ENCODE results near the gene TECPR2.

TECPR2 gene

DNA sequence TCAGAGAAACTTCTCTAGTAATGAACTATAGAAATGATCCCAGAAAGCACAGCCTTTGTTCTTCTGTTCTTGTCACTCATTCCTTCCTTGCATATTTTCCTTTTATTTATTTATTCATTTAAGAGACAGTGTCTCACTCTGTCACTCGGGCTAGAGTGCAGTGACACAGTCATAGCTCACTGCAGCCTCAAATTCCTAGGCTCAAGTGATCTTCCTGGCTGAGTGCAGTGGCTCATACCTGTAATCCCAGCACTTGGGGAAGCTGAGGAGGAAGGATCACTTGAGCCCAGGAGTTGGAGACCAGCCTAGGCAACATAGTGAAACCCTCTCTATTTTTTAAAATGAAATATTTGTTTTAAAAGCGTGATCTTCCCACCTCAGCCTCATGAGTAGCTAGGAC, 11.5 kb downstream of the TECPR2 start:
- no peak for DNase-seq (ENCODE audit: low spot score)

DNA sequence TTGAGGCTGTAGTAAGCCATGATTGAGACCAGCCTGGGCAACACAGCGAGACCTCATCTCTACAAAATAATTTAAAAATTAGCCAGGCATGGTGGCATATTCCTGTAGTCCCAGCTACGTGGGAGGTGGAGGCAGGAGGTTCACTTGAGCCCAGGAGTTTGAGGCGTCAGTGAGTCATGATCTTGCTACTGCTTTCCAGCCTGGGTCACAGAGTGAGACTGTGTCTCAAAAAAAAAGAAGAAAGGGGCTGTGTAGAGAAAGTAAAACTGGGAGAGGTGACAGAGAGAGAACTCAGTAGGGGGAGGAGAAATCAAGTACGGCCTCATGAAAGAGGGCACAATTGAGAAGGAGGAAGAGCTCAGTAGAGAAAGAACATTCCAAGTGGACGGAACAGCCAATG, 12.4 kb downstream of the TECPR2 start:
- DNase-seq (ENCODE audit: low spot score): no peak

GRCh38 chr14:102377696-102378095, 15.0 kb downstream of the TECPR2 start:
- DNase-seq (ENCODE audit: low spot score): no peak

GRCh38 chr14:102378830-102379229, 16.1 kb downstream of the TECPR2 start:
- no peak for DNase-seq (ENCODE audit: low spot score)

- no peak for DNase-seq (ENCODE audit: low spot score)
These were observed 24.3 kb downstream of the TECPR2 start for GRCh38 chr14:102387086-102387485.

- DNase-seq (ENCODE audit: low spot score): no peak
These were observed 26.5 kb downstream of the TECPR2 start for GRCh38 chr14:102389246-102389645.

DNA sequence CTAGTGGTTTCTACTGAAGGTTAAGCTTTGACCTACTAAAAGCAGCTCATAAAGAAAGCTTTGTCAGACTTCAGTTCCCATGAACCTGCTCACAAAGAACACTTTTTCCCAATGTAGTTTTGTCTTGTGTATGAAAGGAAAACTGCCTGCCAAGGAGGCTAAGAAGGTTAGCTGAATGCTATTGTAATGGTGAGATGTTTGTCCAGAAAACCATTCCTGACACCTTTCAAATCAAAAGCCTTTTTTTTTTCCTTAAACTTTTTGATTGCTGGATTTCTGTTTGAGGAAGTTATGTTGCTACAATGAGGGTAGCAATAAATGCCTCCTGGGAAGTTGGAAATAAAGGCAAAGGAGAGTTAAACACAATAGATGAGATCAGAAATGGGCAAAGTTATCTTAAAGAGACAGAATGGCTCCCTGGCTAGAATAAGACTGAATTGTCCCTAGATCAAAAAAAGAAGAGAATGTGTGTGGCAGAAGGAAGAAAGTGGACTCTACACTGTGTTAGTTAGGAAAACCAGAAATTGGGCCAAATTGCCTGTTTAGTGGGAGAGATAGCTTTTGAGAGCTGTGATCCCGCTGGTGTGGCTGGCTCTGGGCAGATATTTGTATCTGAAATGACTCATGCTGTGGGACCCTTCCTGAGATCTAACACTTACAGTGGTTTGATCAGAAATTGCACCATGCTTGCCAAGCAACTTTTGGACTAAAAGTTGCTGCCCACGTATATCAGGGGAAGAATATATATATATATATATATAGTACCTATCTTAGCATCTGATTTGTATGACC, 27.5 kb downstream of the TECPR2 start:
- no peak for DNase-seq (ENCODE audit: low spot score)

DNA sequence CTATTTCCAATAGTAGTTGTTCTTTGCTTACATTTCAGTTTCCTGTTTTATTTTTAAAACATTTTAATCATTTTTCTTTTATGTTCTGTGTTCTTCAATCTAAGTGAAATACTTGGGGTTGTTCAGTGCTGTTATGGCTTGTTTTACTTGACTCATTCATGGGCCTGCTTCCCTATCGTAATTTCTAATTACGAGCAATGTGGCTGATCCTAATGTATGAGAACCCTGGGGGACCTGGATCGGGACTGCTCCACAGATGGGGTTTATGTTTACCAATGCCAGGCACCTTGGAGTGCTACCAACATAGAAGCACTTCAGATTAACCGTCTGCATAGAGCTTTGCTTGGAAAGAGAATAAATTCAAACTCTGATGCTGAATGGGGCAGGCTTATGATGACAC, 29.8 kb downstream of the TECPR2 start:
- DNase-seq (ENCODE audit: low spot score): no peak

GRCh38 chr14:102394717-102395375, 32.1 kb downstream of the TECPR2 start:
- DNase-seq (ENCODE audit: low spot score): no peak

- no peak for DNase-seq (ENCODE audit: low spot score)
These were observed 33.8 kb downstream of the TECPR2 start for GRCh38 chr14:102396521-102396920.

- DNase-seq (ENCODE audit: low spot score): no peak
These were observed 40.3 kb downstream of the TECPR2 start for GRCh38 chr14:102403028-102403427.

DNA sequence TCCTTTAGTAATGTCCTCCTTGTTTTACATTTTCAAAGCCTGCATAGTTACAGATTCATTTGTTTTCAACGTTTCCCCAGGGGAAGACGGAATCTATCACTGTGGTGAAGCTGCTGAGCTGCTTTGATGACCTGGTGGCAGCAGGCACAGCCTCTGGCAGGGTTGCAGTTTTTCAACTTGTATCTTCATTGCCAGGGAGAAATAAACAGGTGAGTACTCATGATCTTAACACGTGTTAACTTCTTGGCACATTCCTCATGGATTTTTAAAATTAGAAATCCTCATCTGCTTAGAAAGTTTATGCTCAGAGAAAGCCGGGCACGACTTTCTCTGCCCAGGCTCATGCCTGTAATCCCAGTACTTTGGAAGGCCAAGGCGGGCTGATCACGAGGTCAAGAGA, 44.5 kb downstream of the TECPR2 start:
- DNase-seq (ENCODE audit: low spot score): no peak

DNA sequence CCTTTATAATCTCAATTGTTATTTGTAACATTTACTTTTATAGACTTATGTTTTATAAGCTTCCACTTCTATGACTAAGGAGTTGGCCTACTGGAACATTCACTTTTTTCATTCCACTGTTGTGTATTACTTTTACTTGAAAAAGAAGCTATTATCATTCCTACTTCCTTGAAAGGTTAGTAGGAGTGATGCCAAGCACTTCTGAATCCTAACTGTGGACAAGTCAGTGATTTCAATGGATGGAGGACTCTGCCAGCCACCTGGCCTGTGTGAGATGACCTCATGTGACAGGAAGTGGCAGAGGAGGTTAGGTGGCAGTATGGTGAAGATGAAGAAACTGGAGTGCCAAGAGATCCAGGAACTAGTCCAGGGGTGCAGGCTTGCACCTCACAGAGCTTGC, 46.0 kb downstream of the TECPR2 start:
- no peak for DNase-seq (ENCODE audit: low spot score)

DNA sequence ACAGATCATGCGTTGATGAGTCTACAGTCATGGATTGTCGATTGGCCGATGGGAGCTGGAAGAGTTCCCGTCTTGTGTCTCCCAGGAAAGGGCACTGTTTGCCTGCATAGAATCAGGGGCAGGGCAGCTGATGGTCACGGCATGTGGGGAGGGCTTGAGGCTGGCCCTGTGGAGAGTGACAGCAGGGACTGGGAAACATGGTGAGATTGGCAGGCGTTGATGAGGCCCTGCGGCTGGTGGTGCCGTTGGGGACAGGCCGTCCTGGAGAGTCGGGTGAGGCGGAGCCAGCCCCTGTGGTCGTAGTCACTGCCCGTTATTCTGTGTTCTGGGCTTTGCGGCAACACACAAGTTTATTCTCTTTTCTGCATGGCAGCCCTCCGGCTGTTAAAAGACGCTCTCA, 52.9 kb downstream of the TECPR2 start:
- no peak for DNase-seq (ENCODE audit: low spot score)

DNA sequence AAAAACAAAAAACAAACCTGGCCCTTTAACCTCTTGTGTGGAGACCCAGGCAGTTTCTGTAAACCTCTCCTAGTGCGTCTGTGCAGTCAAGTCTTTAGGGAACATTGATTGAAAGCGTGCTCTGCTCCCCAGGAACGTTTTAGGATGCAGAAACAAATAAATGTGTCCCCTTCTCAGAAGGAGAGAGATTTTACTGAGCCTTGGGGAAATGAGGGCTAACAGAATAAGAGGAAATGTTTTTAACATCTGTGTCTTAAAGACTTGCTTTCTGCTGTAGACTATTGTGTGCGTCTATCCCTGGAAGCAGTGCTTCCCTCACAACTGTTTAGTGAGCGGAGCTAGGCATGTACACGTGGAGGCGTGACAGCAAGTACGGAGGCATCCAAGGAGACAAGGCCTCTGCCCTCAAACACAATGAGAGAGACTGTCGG, 54.3 kb downstream of the TECPR2 start:
- DNase-seq (ENCODE audit: low spot score): no peak

DNA sequence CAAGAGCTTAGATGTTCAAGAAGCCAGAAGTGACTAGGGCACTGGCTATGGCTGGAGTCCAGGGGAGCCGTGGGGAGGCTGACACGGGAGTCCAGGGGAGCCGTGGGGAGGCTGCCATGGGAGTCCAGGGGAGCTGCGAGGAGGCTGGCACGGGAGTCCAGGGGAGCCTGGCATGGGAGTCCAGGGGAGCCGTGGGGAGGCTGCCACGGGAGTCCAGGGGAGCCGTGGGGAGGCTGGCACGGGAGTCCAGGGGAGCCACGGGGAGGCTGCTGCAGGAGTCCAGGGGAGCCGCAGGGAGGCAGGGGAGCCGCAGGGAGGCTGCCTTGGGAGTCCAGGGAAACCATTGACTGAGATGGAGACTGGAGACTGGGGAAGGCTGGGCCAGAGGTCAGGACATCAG, 54.9 kb downstream of the TECPR2 start:
- no peak for DNase-seq (ENCODE audit: low spot score)

DNA sequence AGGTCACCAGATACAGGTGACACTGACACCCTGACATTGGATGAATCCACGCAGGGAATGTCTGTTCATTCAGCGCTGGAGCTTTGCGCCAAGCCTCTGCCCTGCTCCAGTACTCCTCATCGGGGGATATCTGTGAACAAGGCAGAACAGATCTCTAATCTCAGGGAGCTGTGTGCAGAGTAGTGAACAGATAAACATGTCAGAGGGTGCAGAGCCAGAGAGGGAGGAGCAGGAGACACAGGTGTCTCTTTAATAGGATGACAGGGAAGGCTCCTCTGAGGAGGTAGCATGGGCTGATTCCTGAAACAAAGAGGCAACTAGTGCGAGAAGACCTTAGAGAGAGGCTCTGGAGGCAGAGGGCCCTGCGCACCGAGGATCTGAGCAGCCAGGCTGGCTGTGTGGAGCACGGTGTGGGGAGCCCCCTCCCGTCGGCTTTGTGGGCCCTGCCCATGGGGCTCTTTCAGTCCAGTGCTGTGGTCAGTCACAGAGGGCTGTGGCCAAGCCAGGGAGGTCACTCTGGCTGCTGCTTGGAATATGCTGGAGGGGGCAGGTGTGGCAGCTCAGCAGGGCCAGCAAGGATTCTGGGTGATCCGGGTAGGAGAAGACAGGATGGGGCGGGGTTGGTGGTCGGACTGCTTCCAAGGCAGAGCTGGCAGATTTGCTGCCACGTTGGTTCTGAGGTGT, 55.6 kb downstream of the TECPR2 start:
- DNase-seq (ENCODE audit: low spot score): no peak

DNA sequence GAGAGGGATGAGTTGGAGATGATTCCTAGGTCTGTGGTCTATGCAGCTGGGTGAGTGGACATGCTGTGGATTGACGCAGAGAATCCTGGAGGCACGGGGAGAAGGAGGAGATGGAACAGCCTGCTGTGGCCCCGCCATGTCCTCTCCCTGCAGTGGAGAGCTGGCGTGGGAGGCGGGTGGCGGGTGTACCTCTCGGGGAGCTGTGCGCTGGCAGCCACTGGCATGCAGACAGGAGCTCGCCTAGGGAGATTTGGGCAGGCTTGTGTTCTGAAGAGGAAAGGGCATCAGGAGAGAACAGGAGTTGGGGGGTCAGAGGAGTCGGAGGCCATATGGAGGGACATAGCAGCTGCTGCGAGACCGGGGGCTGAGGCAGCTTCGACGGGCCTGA, 56.1 kb downstream of the TECPR2 start:
- no peak for DNase-seq (ENCODE audit: low spot score)

- no peak for DNase-seq (ENCODE audit: low spot score)
These were observed 56.5 kb downstream of the TECPR2 start for GRCh38 chr14:102419276-102419675.

- no peak for DNase-seq (ENCODE audit: low spot score)
These were observed 57.0 kb downstream of the TECPR2 start for GRCh38 chr14:102419716-102420115.

GRCh38 chr14:102421411-102422057, 58.8 kb downstream of the TECPR2 start:
- DNase-seq (ENCODE audit: low spot score): no peak

DNA sequence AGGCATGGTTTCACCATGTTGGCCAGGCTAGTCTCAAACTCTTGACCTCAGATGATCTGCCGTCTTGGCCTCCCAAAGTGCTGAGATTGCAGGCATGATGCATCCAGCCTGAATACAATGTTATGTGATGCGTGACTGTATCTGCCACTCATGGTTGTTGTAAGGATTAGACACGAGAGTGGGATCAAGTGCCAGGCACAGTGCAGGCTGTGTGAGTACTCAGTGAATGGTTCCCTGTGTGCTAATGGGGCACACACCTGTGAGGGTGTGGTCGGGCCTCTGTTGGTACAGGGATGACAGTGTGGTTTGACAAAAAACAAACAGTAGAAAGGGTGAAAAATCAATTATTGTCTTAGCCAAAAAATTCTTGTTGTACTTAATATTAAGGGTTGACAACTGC, 61.8 kb downstream of the TECPR2 start:
- no peak for DNase-seq (ENCODE audit: low spot score)

DNA sequence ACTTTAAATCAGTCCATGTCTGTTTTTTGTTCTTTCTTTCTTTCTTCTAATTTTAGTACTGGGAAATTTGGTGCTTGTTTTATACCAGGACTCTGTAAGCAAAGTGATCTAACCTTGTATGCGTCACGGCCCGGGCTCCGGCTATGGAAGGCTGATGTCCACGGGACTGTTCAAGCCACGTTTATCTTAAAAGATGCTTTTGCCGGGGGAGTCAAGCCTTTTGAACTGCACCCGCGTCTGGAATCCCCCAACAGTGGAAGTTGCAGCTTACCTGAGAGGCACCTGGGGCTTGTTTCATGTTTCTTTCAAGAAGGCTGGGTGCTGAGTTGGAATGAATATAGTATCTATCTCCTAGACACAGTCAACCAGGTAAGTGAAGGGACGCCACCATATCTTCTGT, 62.2 kb downstream of the TECPR2 start:
- DNase-seq (ENCODE audit: low spot score): no peak

All from iPS-NIHi11 (cell line).